ENCODE measurements around the gene PHEX. TPM values are rescaled to one million over a fixed set of nuclear protein-coding genes. Genes with fewer than 3 reads are reported as not detected.

Gene PHEX
- 0.27 to 0.44 TPM (median 0.36 TPM) in 5 replicates for total RNA-seq (2022; extraction: Qiagen RNA extraction; ENCODE audit: low read depth)

GRCh38 chrX:22032084-22032483 lies at the start of gene PHEX:
Gene PHEX, plus strand, starts transcription at chrX:22032325. Its CDS starts 681 bp downstream, at chrX:22033006.

GRCh38 chrX:22272613-22273012 lies 240.5 kb downstream of the PHEX start, which contains the start of gene CBLL2:
Gene CBLL2, plus strand, starts transcription at chrX:22272913. Its CDS starts 79 bp downstream, at chrX:22272992.

Other genes starting within 250 kb of the PHEX start
- 19.8 to 25.6 TPM (median 24.6 TPM) in 5 replicates for gene MBTPS2, start 192.7 kb upstream of the PHEX start, total RNA-seq (2022; extraction: Qiagen RNA extraction; ENCODE audit: low read depth)
- gene YY2, start 176.3 kb upstream of the PHEX start, total RNA-seq (2022; extraction: Qiagen RNA extraction; ENCODE audit: low read depth), result 1.5 to 3.0 TPM (median 2.6 TPM) in 5 replicates
- 201 to 249 TPM (median 208 TPM) in 5 replicates for gene SMS, start 91.6 kb upstream of the PHEX start, total RNA-seq (2022; extraction: Qiagen RNA extraction; ENCODE audit: low read depth)
- gene CBLL2, start 240.6 kb downstream of the PHEX start, total RNA-seq (2022; extraction: Qiagen RNA extraction; ENCODE audit: low read depth), result not detected in 5 replicates

Measured in A549 treated with CpdA at 1 μM for 4 hours (cell line).